Tibial nerve (tissue), 4 donors: ENCODE data around the gene TPD52L1. TPM values are rescaled to one million over a fixed set of nuclear protein-coding genes. Genes with fewer than 3 reads are reported as not detected.

Source experiments
- DNase-seq, 2 donors: peaks; one replicate each; pipeline ENCODE4 v3.0.0-alpha.2; 2019; ENCODE audit warnings: low spot score in 2 of 2
- H3K27ac ChIP-seq, 4 donors: fragments of 200-600 bp; sonication (generic) in 3 of 4; one replicate each; pipeline ENCODE4 v1.5.1; 2017 to 2019; ENCODE audit warnings: mild to moderate bottlenecking in 1 of 4
- H3K27me3 ChIP-seq, 2 donors: fragments of 200-600 bp; sonication (generic) in 1 of 2; one replicate each; pipeline versions ENCODE4 v1.5.1 to v1.6.0; 2017 to 2019
- H3K36me3 ChIP-seq, 3 donors: fragments of 200-600 bp; sonication (generic); one replicate each; pipeline ENCODE4 v1.5.1; 2018 to 2019
- H3K4me1 ChIP-seq, 4 donors: fragments of 200-600 bp; sonication (generic) in 3 of 4; one replicate each; pipeline ENCODE4 v1.5.1; 2017 to 2019
- H3K4me3 ChIP-seq, 4 donors: fragments of 200-600 bp; sonication (generic) in 3 of 4; one replicate each; pipeline ENCODE4 v1.5.1; 2017 to 2019; ENCODE audit warnings: mild to moderate bottlenecking in 1 of 4, moderate library complexity in 1 of 4
- H3K9me3 ChIP-seq, 4 donors: fragments of 200-600 bp; sonication (generic) in 3 of 4; one replicate each; pipeline ENCODE4 v1.5.1; 2017 to 2019
- EP300 ChIP-seq, 2 donors: sonication (generic); formaldehyde crosslinking; IDR thresholded peaks; one replicate each; pipeline ENCODE4 v1.6.1; 2017; ENCODE audit warnings: antibody characterized with exemption in 2 of 2, mild to moderate bottlenecking in 1 of 2
- POLR2A ChIP-seq, 2 donors: fragments of 450-650 bp; IDR thresholded peaks; one replicate each; pipeline ENCODE4 v1.6.1; 2017; ENCODE audit warnings: antibody characterized with exemption in 2 of 2, mild to moderate bottlenecking in 2 of 2, moderate library complexity in 2 of 2
- WGBS, 2 donors: methylation state at CpG; one replicate each; pipeline ENCODE4 v1.1.5; 2018; 5-methylcytosine and 5-hydroxymethylcytosine counted together
- total RNA-seq, 4 donors: library from RNA; depleted of rRNA; stranded (reverse); fragments of >200 nt; gene quantifications; one replicate each; pipeline ENCODE4 v1.1.0, GENCODE V29; 2016
- TF ChIP-seq, protein P1 (sequence below), 5 experiments: fragments of 200-600 bp in 3 of 5; fragments of 450-650 bp in 2 of 5; sonication (generic) in 3 of 5; IDR thresholded peaks; one replicate each; pipeline ENCODE4 v1.5.1; 2016 to 2019; ENCODE audit warnings: antibody characterized with exemption in 5 of 5, mild to moderate bottlenecking in 3 of 5, moderate library complexity in 2 of 5

TPD52L1 gene
- total RNA-seq, 4 donors from 2014 or later = 28.8 to 55.0 (median 45.6) TPM

DNA sequence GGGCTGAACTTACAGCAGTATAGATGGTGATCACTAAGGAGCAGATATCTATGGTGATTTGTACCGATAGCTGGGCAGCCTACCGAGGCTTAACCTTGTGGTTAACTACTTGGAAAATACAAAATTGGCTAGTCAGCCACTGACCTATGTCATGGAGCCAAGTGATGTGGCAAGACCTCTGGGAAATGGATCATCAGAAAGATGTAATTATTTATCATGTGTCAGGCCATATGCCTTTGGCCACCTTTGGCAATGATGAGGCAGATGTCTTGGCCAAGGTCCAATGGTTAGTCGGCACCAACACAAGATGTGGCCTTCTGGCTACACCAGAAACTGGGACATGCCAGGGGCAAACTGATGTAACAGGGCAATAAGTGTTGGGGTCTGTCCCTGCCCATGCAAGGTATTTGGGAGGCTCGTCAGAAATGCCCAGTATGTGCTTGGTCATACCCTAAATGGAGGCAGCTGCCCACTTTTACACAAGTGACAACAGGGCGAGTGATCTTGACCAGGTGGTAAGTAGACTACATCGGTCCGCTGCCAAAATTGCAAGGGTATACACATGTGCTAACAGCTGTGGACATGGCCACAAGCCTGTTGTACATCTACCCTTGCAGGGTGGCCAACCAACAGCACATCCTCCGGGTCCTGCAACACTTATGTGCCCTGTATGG lies 118.0 kb downstream of the TPD52L1 start:
- no peak overlapping the region for H3K4me3 ChIP-seq
- no peaks in the 10 kb centered on the region for H3K27me3 ChIP-seq
- H3K27ac ChIP-seq = no peak overlapping the region
- TF ChIP-seq POLR2A (IDR thresholded peaks at IDR 0.05) (no peak), EP300 (IDR thresholded peaks at IDR 0.05) (no peak)
- TF ChIP-seq, protein P1, sequence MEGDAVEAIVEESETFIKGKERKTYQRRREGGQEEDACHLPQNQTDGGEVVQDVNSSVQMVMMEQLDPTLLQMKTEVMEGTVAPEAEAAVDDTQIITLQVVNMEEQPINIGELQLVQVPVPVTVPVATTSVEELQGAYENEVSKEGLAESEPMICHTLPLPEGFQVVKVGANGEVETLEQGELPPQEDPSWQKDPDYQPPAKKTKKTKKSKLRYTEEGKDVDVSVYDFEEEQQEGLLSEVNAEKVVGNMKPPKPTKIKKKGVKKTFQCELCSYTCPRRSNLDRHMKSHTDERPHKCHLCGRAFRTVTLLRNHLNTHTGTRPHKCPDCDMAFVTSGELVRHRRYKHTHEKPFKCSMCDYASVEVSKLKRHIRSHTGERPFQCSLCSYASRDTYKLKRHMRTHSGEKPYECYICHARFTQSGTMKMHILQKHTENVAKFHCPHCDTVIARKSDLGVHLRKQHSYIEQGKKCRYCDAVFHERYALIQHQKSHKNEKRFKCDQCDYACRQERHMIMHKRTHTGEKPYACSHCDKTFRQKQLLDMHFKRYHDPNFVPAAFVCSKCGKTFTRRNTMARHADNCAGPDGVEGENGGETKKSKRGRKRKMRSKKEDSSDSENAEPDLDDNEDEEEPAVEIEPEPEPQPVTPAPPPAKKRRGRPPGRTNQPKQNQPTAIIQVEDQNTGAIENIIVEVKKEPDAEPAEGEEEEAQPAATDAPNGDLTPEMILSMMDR (IDR thresholded peaks at IDR 0.05) = no peak
- 89 to 95% methylated on average over 8 of the region's 8 CpGs for WGBS, 2 donors
- H3K4me1 ChIP-seq = no peaks in the 10 kb centered on the region
- H3K9me3 ChIP-seq = no peaks in the 10 kb centered on the region
- DNase-seq = no peak
- H3K36me3 ChIP-seq = peaks cover 0 to 62% (median 0%) of the 10 kb centered on the region in 3 donors

DNA sequence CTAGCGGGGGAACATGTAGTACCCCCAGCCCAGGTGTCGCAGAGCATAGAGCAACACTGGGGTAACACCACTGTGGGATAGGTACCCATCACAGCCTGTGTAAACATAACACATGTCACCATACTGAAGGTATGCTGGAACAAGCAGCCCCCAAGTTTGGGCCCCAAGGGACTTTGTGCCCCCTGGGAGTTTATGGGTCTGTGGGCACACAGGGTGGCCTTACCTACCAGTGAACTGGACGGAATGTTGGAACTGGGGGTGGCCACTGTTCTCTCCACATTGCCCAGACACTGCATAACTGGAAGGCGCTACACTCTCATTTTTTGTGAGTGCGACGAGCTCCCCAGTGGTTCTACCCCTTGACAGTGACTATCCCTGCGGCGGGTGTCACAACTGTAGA lies 119.7 kb downstream of the TPD52L1 start:
- TF ChIP-seq, protein P1 (IDR thresholded peaks at IDR 0.05) = no peak
- TF ChIP-seq EP300 (IDR thresholded peaks at IDR 0.05) = no peak
- H3K27ac ChIP-seq = no peak overlapping the region
- 93 to 98% methylated on average over 8 of the region's 8 CpGs for WGBS, 2 donors
- H3K4me3 ChIP-seq = no peak overlapping the region
- no peaks in the 10 kb centered on the region for H3K27me3 ChIP-seq
- H3K4me1 ChIP-seq = no peaks in the 10 kb centered on the region
- DNase-seq = no peak
- H3K36me3 ChIP-seq = peaks cover 0 to 74% (median 0%) of the 10 kb centered on the region in 3 donors
- H3K9me3 ChIP-seq = no peaks in the 10 kb centered on the region

DNA sequence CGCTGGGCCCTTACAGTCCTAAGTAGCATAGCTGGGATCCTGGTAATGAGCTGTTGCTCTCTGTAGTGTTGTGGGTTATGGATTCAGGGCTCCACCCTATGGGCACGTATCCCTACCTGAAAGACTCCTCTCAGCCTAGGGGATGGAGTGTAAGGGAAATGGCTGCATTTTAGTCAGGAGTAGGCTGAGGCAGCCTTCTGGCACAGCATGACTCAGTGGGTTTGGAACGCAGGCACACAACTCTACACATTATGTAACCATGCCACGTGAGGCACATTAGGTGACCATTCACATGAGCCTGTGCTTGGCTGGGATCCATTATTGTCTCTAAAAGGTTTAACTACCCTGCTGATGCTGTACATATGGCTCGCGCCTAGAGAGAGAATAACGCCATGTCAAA lies 120.4 kb downstream of the TPD52L1 start:
- no peak overlapping the region for H3K27ac ChIP-seq
- no peak for DNase-seq

DNA sequence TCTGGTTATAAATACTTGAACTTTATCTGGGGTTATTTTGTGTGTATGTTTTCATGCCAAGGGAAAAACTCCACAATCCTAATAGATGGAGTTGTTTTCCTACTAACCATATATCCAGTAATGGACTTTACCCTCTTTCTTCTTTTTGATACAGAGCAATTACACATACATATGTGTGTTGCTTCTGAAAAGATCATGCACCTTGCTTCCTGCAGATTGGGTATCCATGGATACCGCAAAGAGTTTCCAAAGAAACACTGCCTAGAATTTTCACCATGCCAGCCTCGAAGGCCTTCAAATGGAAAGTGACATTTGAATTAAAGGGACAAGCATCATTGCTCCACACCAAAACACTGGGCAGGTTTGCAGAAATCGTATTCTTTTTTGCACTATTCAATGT lies 121.4 kb downstream of the TPD52L1 start:
- whole genome bisulfite sequencing, 2 donors = 85 to 90% methylated on average over 3 of the region's 3 CpGs
- TF ChIP-seq, protein P1 (IDR thresholded peaks at IDR 0.05) = no peak
- TF ChIP-seq POLR2A (IDR thresholded peaks at IDR 0.05) (no peak), EP300 (IDR thresholded peaks at IDR 0.05) (no peak)
- Histone ChIP-seq H3K36me3 (peaks cover 0 to 77% (median 0%) of the 10 kb centered on the region in 3 donors), H3K4me3 (no peak overlapping the region), H3K4me1 (no peaks in the 10 kb centered on the region), H3K27ac (no peak overlapping the region), H3K9me3 (no peaks in the 10 kb centered on the region), H3K27me3 (no peaks in the 10 kb centered on the region)
- DNase-seq = no peak

More for the DNA sequence above, 120.4 kb downstream of the TPD52L1 start:
- TF ChIP-seq, protein P1 (IDR thresholded peaks at IDR 0.05) = no peak
- no peak for TF ChIP-seq EP300 (IDR thresholded peaks at IDR 0.05)
- no peak for TF ChIP-seq POLR2A (IDR thresholded peaks at IDR 0.05)
- 92 to 95% methylated on average over 7 of the region's 7 CpGs for WGBS, 2 donors
- peaks cover 0 to 74% (median 0%) of the 10 kb centered on the region in 3 donors for H3K36me3 ChIP-seq
- H3K4me3 ChIP-seq = no peak overlapping the region
- H3K4me1 ChIP-seq = no peaks in the 10 kb centered on the region
- no peaks in the 10 kb centered on the region for H3K9me3 ChIP-seq
- H3K27me3 ChIP-seq = no peaks in the 10 kb centered on the region

DNA sequence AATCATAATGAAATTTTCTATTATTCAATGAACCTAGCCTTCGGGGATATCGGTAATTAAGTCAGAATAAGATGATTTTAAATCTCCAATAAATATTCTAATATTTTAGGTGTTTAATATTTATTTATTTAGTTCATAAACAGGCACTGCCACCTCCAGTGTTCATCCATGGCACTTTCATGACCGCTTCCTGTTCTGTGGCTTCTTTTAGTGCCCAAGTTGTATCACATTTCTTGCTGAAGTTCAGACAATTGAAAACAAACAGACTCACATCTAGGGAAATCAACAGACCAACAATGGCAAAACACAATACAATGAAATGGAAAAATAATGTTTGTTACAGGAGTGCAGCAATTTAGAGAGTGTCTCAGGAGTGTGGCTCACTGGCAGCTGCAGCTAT lies 122.2 kb downstream of the TPD52L1 start:
- Histone ChIP-seq H3K36me3 (peaks cover 0 to 79% (median 0%) of the 10 kb centered on the region in 3 donors), H3K27me3 (no peaks in the 10 kb centered on the region), H3K4me1 (no peaks in the 10 kb centered on the region), H3K4me3 (no peak overlapping the region), H3K9me3 (peaks cover 0 to 5% (median 0%) of the 10 kb centered on the region in 4 donors), H3K27ac (no peak overlapping the region)
- WGBS, 2 donors = 94 to 97% methylated on average over 3 of the region's 3 CpGs
- no peak for DNase-seq
- TF ChIP-seq EP300 (IDR thresholded peaks at IDR 0.05) (no peak), POLR2A (IDR thresholded peaks at IDR 0.05) (no peak)
- TF ChIP-seq, protein P1 (IDR thresholded peaks at IDR 0.05) = no peak
